HUES6 (cell line): ENCODE results near the gene HSD17B14.

Source experiments
- H3K27ac ChIP-seq: 2 replicates; pipeline ENCODE4 v1.7.0; 2013; ENCODE audit warnings: low read depth, mild to moderate bottlenecking, low read length, inconsistent platforms
- H3K27me3 ChIP-seq: 2 replicates; pipeline ENCODE4 v1.6.1; 2013; ENCODE audit warnings: low read length; ENCODE audit not compliant: control insufficient read depth, insufficient read depth
- H3K36me3 ChIP-seq: 2 replicates; pipeline ENCODE4 v1.6.1; 2013; ENCODE audit warnings: low read length; ENCODE audit not compliant: control insufficient read depth, insufficient read depth
- H3K4me1 ChIP-seq: 2 replicates; pipeline ENCODE4 v1.6.1; 2013; ENCODE audit warnings: low read length; ENCODE audit not compliant: control insufficient read depth, insufficient read depth
- H3K4me3 ChIP-seq: 2 replicates; pipeline ENCODE4 v1.5.1; 2013; ENCODE audit warnings: low read depth, low read length
- H3K9ac ChIP-seq: one replicate; pipeline ENCODE4 v1.6.1; 2013; ENCODE audit warnings: mild to moderate bottlenecking, low read length
- H3K9me3 ChIP-seq: 2 replicates; pipeline ENCODE4 v1.6.1; 2013; ENCODE audit warnings: low read depth, low read length; ENCODE audit not compliant: control insufficient read depth, insufficient read depth

Gene HSD17B14

DNA sequence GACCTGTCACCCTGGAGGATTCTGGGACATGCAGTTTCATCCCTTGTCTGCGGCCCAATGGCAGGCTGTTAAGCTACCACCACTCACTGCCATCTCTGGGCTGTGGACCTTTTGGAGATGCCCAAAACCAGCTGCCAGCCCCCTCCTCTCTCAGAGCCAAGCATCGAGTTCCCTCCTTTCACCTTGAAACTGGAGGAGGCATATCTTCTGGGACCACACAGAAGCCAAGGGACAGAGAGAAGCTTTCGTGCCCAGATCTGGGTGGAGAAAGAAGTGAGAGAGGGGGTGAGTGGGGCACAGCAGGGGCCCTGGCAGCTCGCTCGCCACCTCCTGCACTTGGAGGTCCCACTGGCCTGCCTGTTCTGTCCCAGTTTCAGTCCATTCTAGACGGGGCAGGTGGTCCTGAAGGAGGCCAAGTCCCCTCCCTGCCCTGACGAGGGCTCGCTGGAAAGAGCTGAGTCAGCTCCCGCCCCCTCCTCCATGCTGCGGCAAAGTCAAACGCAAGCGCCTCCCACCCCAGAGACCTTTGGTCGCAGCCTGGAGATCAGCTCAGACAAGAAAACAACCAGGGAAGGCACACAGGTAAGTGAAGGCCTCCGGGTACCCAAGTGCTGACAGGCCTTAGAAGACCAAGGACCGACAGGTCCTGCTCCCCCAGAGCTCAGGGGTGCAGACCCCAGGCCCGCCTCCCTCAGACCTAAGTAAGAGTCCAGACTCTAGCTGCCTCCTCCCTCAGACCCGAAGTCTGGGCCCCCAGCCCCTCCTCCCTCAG is 29.3 kb downstream of the HSD17B14 start:
- Histone ChIP-seq H3K4me1 (peaks cover 24% of the 10 kb centered on the region), H3K9ac (peak overlapping the region; percentile 1), H3K36me3 (no peaks in the 10 kb centered on the region), H3K4me3 (peak overlapping the region; percentile 12; the same call in 1 of the 2 replicates), H3K9me3 (no peaks in the 10 kb centered on the region), H3K27ac (no peak overlapping the region), H3K27me3 (peaks cover 11% of the 10 kb centered on the region)

DNA sequence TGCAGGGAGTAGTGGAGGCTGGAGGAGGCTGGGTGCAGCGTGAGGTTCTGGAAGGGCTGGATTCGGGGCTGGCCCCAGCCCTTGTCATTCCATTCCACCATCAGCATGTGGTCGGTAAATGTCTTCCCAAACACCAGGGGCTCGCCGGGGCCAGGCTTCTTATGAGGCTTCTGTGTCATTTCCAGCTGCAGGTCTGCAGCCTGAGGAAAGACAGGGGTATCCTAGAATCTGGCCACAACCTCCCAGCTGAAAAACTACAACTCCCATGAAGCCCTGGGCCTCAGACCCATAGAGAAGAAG is 29.8 kb downstream of the HSD17B14 start:
- Histone ChIP-seq H3K9ac (no peak overlapping the region), H3K9me3 (no peaks in the 10 kb centered on the region), H3K4me3 (no peak overlapping the region), H3K27ac (no peak overlapping the region), H3K27me3 (peaks cover 11% of the 10 kb centered on the region), H3K4me1 (peaks cover 24% of the 10 kb centered on the region), H3K36me3 (no peaks in the 10 kb centered on the region)

DNA sequence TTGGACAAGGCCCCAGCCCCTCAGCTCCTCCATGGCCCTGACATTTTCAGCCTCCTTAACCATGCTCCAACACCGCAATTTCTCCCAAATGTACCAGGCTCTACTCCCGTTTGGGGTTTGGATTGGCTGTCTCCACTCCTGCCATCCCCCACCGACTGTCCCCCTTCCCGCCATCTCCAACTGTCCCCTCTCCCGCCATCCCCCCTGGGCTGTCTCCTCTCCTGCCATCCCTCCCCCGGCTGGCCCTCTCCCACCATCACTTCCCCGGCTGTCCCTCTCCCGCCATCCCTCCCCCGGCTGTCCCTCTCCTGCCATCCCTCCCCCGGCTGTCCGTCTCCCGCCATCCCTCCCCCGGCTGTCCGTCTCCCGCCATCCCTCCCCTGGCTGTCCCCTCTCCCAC is 30.8 kb downstream of the HSD17B14 start:
- no peak overlapping the region for H3K27ac ChIP-seq
- H3K27me3 ChIP-seq: peaks cover 11% of the 10 kb centered on the region
- no peaks in the 10 kb centered on the region for H3K9me3 ChIP-seq
- no peaks in the 10 kb centered on the region for H3K36me3 ChIP-seq
- H3K9ac ChIP-seq: no peak overlapping the region
- H3K4me1 ChIP-seq: peaks cover 24% of the 10 kb centered on the region
- H3K4me3 ChIP-seq: no peak overlapping the region

DNA sequence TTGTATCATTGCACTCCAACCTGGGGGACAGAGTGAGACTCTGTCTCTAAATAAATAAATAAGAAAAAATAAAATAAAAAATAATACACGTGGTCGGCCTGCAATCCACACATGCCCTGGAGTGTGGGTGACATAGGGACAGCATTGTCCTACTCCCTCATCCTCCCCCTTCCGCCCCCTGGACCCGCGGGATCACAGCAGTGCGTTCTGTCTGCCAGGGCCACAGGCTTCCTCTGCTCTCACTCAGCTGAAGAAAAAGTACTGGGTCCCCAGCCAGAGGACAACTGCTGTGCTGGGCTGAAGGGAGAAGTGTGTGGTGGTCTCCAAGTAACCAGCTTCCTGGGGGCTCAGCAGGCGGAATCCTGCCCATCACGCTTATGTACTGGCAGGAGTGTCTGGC is 31.8 kb downstream of the HSD17B14 start:
- Histone ChIP-seq H3K27me3 (peaks cover 4% of the 10 kb centered on the region; the same call in 1 of the 2 replicates), H3K4me1 (peaks cover 21% of the 10 kb centered on the region), H3K27ac (no peak overlapping the region), H3K36me3 (no peaks in the 10 kb centered on the region), H3K4me3 (no peak overlapping the region), H3K9ac (no peak overlapping the region), H3K9me3 (no peaks in the 10 kb centered on the region)

DNA sequence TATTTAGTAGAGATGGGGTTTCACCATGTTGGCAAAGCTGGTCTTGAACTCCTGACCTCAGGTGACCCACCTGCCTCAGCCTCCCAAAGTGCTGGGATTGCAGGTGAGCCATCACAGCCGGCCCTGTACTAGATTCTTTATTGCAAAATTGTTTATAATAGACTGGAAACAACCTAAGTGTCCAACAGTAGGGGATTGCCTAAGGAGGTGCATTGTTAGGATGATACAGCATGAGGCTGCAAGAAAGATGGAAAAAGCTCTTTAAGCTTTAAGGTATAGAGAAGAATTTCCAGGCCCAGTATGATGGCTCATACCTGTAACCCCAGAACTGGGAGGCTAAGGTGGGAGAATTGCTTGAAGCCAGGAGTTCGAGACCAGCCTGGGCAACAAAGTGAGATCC is 33.7 kb downstream of the HSD17B14 start:
- peaks cover 24% of the 10 kb centered on the region for H3K4me1 ChIP-seq
- no peak overlapping the region for H3K27ac ChIP-seq
- no peak overlapping the region for H3K4me3 ChIP-seq
- no peaks in the 10 kb centered on the region for H3K27me3 ChIP-seq
- H3K9me3 ChIP-seq: no peaks in the 10 kb centered on the region
- no peak overlapping the region for H3K9ac ChIP-seq
- H3K36me3 ChIP-seq: no peaks in the 10 kb centered on the region

DNA sequence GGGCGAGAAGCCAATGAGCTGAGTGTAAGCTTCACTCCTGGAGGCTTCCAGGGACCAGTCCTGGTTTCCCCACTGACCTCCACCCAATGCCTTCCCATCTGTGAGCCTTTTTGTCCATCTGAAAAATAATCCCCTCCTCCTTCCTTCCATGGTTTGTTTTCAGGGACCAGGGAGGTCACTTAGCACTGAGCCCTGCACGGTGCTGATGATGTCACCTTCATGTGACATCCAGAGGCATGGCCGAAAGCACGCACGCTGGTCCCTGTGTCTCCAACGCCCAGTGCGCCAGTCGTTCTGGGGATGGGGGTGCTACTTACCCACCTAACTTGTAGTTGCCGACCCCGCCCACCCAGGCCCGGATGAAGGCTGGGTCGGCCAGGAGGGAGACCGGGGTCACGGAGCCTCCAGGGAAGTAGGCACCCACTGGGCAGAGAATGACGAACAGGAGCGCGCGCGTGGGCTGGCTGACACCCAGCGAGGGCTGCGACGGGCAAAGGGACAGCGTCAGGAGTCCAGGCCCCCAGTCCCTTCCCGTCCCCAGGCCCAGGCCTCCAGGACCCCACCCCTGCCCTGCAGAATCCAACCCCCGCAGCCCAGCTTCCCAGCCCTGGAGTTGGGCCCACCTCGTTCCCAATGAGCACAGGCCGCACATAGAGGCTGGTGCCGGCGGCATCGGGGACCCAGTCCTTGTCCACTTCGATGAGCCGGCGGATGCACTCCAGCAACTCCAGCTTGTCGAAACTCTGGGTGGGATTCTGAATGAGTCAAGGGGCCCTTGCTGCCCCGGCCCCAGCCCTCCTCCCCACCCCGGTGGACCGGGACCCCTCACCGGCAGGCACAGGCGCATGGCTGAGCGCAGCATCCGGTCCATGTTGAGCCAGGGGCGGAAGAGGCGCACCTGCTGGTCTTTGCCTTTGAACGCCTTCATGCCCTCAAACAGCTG is 36.7 kb downstream of the HSD17B14 start:
- H3K4me3 ChIP-seq: no peak overlapping the region
- H3K4me1 ChIP-seq: peaks cover 9% of the 10 kb centered on the region
- H3K27me3 ChIP-seq: no peaks in the 10 kb centered on the region
- H3K27ac ChIP-seq: no peak overlapping the region; the same call in 1 of the 2 replicates
- H3K36me3 ChIP-seq: no peaks in the 10 kb centered on the region
- no peaks in the 10 kb centered on the region for H3K9me3 ChIP-seq
- H3K9ac ChIP-seq: peak overlapping the region; percentile 53

DNA sequence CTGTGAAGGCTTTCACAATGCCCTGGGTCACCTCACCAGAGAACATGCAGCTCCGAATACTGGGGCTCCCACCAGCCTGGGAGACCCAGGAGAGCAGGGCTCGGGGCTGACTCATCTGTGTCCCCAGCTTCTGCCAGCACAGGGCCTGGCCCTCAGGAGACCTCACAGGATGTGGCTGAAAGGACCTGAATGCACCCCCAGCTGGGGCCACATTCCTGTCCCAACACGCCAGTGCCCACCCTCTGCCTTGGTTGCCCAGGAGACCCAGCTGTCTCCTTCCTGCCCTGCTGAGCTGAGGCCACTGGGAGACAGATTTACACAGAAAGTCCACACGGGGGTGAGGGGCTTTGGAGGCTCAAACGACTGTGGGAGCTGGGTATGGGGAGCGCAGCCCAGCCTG is 37.4 kb downstream of the HSD17B14 start:
- Histone ChIP-seq H3K27me3 (no peaks in the 10 kb centered on the region), H3K9me3 (no peaks in the 10 kb centered on the region), H3K4me1 (peaks cover 9% of the 10 kb centered on the region), H3K27ac (no peak overlapping the region; the same call in 1 of the 2 replicates), H3K36me3 (no peaks in the 10 kb centered on the region), H3K4me3 (no peak overlapping the region), H3K9ac (peak overlapping the region; percentile 53)

DNA sequence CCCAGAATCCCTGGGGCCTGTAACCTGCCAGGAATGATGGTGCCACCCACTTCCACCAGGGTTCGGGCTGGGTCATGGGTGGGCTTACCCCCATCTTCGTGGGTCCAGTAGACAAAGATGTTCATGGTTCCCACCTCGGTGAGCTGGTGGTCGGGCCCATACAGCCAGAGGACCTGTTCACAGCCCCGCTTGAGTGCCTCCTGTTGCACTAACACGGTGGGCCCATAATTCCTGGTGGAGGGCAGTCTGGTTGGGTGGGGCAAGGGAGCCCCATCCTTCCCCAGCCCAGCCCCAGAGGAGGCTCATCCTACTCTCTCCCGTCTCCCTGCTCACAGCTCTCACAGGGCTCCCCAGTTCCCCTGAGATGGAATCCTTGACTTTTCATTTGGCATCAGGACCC is 39.2 kb downstream of the HSD17B14 start:
- H3K27ac ChIP-seq: no peak overlapping the region
- H3K9me3 ChIP-seq: no peaks in the 10 kb centered on the region
- H3K27me3 ChIP-seq: no peaks in the 10 kb centered on the region
- H3K4me1 ChIP-seq: peaks cover 9% of the 10 kb centered on the region
- no peaks in the 10 kb centered on the region for H3K36me3 ChIP-seq
- no peak overlapping the region for H3K4me3 ChIP-seq
- H3K9ac ChIP-seq: no peak overlapping the region

DNA sequence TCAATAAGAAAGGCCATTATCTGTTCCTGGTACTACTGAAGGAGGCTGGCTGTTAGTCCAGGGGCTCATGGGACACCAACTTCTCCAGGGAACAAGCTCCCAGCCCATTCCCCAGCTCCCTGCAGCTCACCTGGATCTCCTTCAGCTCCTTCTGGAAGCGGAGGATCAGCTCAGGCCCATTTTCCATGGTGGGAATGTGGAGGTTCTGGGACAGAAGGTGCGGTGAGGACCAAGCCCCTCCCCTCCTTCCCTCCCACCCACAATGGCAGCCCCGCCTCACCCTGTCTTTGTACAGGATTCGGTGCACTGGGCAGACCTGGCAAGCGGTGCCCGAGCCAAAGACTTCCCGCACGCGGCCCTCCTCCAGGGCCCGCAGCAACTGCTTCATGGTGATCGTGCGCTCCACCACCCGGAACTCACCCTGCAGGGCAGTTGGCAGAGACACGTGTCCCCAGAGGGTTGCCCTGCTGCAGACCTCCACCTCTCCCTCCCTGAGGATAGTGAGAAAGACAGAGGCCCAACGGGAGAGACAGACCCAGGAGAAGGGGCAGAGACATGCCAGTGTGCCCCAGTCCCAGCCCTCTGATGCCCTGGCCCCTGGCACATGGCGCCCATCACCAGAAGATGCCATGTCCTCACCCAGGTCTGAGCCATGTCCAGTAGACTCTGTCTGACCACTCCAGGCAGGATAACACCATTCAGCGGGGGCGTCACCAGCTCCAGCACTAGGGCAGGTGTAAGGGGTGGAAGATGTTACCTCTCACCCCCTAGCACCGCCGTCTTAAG is 39.8 kb downstream of the HSD17B14 start:
- H3K4me1 ChIP-seq: peaks cover 9% of the 10 kb centered on the region
- no peak overlapping the region for H3K9ac ChIP-seq
- H3K9me3 ChIP-seq: no peaks in the 10 kb centered on the region
- H3K27me3 ChIP-seq: no peaks in the 10 kb centered on the region
- no peaks in the 10 kb centered on the region for H3K36me3 ChIP-seq
- H3K4me3 ChIP-seq: no peak overlapping the region
- no peak overlapping the region for H3K27ac ChIP-seq

DNA sequence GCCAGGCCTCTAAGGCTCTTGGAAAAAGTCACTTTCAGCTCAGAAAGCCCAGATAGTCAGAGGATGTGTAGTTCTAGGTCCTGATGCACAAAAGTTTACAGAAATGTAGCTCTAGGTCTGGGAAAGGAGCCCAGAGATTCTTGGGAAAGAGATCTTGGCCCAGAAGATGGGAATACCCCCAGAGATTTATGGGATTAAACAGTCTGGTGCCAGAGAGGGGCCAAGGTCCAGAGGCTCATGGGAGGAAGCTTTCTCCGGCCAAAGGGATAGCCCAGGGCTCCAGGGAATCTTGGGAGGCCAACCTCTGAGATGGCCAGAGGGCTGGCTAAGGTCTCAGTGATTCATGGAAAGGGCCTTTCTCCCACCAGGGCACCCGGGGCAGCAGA is 40.6 kb downstream of the HSD17B14 start:
- Histone ChIP-seq H3K9me3 (no peaks in the 10 kb centered on the region), H3K36me3 (no peaks in the 10 kb centered on the region), H3K9ac (no peak overlapping the region), H3K27ac (no peak overlapping the region), H3K4me3 (no peak overlapping the region), H3K4me1 (peaks cover 9% of the 10 kb centered on the region), H3K27me3 (no peaks in the 10 kb centered on the region)
